M059J (cell line): ENCODE measurements around the gene RGP1. TPM values are rescaled to one million over a fixed set of nuclear protein-coding genes. Genes with fewer than 3 reads are reported as not detected.
A peak's percentile ranks its signal among the peaks of the same experiment; 100 is the strongest.

ENCODE experiments used
- DNase-seq: peaks from one replicate; pipeline ENCODE4 v3.0.0-alpha.2; 2012; ENCODE audit warnings: low read depth
- total RNA-seq: library from RNA; depleted of rRNA; stranded (reverse); fragments of >200 nt; shearing (Covaris generic); gene quantifications from 2 replicates; pipeline ENCODE4 v1.2.3, GENCODE V29; 2014

The RGP1 gene
- total RNA-seq, 1 experiment from 2014 or later: 22.4 TPM

DNA sequence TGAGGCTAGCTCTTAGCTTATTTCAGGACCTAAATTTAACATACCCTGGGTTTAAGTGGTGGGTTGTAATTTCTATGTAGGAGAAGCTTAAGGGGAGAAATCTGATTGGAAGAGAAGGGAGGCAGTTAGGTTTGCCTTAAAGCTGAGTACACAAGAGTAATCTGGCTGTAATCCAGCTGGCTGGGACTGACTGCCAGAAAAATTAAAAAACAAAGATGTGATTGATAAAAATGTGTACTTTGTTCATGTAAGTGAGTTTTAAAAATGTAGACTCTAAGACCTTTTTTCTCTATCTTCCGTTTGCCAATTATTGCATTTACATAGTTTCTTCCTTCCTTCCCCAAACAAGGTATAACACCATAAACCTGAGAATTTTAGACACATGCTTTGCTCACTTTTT lies 22.4 kb downstream of the RGP1 start:
- no peak for DNase-seq

DNA sequence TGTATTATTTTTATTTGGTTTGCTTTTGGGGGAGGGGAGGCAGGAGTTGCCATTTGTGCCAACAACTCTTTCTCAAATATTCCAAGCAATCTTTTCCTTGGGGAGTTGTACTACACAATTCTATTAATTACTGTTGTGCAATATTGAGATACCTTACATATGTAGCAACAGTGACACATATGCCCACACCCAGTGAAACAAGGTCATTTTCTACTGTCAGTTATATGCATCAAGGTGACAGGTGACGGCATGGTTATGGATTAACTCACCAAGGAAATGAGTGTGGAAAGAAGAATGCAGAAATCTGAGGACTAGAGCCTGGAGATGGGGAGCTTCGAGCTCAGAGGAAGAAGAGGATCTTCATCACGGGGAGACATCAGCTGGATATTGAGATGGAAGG lies 22.9 kb downstream of the RGP1 start:
- DNase-seq: no peak

DNA sequence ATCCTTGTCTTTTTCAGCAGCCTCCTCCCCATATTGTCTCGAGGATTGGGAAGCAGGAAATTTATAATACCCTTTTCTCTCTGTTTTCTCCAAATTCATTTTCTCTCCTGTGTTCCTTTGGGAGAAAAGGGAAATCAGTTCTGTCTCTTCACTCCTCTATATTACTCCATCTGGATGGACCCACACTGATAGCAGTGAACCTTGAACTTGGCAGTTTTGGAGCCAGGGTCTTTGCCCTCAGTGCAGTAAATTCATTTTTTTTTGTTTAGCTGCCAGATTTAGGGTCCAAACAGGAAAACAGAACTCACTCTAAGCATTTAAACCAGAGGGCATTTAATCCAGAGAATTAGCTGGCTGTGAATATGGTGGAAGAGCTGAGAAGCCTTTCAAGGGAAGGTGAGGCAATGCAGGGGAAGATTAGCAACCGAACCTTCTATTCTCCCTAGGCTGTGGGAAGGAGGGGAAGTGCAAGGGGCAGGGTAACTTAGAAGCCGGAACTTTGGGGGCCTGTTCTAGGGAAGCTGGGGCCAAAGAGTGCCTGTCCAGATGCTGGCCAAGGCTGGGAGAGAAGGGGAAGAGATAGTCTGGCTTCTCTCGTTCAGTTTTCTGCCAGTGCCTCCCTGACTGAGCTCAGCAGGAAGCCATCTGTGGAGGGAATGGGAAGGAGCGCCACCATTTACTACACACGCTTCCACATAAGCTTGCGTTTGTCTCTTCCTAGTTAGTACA lies 26.0 kb downstream of the RGP1 start:
- no peak for DNase-seq

DNA sequence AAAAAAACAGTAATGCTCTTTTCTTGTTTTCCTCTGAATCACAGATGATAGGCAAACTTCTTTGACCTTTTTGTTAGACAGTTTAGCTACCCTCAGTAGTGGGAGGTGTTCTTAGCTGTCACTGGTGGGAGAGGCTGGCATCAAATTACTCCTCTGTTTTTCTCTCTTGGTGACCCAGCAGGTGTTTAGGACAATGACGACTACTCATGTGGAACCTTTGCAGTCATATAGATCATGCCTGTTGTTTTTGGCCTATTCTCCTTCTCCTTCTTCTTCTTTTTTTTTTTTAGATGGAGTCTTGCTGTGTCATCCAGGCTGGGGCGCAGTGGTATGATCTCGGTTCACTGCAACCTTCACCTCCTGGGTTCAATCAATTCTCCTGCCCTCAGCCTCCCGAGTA lies 26.9 kb downstream of the RGP1 start:
- DNase-seq: no peak

DNA sequence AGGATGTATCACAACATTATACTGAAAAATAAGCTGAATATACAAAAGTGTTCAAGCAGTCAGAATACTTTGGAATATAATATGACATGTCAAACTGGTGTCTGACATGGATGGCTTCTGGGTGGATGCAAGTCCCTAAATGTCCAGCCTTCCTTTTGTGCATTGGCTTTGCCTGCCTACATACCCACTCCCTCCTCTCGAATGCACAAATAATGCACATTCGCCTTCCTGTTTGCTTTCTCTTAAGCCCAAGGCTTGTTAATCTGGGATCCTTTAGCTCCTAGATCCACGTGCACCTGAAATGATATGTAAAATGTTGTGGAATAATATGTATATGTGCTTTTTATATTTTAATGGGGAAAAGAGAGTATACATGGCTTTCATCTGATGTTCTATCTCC lies 29.4 kb downstream of the RGP1 start:
- DNase-seq: no peak

DNA sequence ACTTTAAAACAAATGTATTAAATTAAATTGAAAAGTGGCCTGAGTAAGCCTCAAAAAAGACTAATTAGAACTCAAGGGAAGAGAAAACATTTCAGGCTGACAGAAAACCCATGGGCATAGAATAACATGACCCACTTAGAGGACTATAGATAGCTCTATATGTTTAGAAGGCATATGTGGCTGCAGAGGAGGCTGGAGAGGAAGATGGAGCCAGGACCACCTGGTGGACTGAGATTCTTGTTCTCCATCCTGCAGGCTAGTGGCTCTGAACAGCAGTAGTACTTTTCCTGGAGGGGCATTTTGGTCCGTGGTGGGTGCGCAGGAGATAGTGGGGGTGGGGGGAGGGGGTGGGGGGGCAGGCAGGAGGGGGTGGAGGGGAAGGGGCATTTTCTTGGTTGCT lies 32.0 kb downstream of the RGP1 start:
- no peak for DNase-seq

DNA sequence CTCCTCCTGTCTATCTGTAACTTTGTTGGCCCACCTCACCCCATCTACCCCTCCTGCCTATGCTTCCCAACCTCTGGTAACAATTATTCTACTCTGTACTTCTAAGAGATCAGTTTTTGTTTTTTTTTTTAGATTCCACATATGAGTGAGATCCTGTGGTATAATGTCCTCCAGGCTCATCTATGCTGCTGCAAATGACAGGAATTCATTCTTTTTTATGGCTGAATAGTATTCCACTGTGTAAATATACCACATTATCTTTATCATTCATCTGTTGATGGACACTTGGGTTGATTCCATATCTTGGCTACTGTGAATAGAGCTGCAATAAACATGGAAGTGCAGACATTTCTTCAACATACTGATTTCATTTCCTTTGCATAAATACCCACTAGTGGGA lies 34.3 kb downstream of the RGP1 start:
- DNase-seq: no peak

DNA sequence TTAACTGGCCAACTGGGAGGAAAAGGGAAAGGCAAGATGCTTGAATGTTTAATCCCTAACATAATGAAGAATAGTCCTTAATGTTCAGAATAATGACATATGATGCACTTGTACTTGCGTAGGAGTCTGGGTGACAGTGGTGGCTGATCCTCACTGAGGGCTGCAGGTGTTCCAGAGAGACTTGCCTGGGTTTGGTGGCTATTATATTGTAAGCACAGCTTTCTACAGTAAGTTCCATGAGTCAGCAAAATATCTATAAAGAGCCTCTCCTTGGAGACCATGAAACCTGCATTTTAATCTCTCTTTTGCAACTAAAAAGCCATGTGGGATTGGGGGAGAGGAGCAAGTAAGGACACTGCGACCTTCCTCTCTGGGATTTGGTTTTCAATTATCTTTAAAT lies 40.5 kb downstream of the RGP1 start:
- no peak for DNase-seq

DNA sequence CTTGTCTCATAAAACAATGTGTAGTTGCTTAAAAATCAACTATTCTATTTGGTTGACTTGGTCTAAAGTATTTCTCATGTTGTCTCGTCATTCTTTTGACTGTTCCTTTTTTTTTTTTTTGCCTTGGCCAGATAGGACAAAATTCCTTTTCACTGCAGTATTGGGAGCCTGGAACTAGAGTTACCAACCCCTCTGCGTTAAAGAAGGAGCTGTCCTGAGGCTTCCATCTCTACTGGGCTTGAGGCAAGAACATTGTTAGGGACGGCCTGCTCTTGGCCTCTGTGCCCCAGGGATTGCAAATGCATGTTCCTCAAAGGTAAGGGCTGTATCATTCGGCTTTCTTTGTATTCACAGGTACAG lies 40.9 kb downstream of the RGP1 start:
- no peak for DNase-seq

DNA sequence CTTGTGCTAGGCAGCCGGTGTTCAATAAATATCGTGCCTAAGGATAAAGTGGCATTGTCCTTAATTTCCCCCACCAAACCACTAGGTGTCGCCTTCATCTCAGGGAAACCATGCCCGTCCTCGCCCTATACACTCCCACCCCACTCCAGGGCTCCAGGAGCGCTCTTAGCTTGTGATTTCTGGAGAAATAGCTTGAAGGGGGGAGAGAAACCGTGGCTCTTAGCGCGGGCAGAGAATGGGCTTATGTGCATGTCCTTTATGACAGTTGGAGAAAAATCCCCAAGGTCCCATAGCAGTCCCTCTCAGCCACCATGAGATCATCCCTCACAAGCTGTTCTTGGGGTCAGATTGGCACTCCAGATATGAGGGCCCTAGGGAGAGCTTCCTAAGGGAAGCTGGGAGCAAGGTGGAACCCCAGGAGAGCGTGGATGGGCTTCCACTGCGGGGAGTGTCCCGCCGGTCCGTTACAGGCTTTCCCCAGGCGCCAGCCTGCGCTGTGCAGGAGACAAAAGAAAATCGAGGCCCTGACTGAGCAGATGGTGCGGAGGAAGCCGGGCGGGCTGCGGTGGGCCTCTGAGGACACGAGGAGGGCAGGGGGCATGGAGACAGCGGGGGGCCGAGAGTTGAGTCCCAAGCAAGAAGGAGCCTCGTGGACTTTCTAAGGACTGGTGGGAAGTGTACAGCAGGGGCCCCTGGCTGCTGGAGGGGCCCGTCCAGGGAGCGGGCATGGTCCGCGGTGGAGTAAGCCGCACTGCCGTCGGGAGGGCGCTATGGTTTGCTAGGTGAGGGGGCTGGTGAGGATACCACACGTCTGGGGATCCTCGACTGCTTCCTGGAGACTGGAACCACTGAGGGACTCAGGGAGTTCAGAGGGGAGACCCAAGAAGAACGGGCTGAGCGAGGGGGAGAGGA lies 41.6 kb downstream of the RGP1 start:
- DNase-seq: peak; percentile 85

DNA sequence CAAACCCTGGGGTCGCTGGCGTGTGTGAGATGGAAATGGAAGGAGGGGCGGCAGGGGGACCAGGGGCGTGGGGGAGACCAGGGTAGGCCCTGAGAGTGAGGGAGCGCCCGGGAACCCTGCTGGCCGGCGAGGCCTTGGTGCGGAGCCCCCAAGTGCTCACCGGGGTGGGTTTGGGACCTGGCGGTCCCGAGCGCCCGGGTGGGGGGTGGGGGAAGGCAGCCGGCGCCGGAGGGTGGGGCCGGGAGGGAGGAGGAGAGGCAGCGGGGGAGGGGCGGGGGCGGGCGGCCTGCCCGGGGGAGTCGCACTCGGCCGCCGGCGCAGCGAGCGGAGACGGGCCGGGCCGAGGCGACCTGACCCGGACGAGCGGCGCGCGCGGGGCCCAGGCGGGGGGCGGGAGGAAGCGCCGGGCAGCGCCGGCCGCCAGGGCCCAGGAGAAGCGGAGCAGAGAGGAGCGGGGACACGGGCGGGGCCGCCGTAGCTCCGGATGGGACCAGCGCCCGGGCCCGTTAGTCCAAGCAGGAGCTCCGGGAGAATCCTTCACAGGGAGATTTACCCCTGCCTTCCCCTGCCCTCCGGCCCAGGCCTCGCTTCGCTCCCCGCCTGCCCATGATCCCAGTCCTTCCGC lies 42.3 kb downstream of the RGP1 start, which contains the start of gene NPR2:
Gene NPR2, plus strand, starts transcription at position 295 of the 625 bp plus-strand sequence. CDS start 818 bp downstream, outside the sequence.
- peak; percentile 33 for DNase-seq

DNA sequence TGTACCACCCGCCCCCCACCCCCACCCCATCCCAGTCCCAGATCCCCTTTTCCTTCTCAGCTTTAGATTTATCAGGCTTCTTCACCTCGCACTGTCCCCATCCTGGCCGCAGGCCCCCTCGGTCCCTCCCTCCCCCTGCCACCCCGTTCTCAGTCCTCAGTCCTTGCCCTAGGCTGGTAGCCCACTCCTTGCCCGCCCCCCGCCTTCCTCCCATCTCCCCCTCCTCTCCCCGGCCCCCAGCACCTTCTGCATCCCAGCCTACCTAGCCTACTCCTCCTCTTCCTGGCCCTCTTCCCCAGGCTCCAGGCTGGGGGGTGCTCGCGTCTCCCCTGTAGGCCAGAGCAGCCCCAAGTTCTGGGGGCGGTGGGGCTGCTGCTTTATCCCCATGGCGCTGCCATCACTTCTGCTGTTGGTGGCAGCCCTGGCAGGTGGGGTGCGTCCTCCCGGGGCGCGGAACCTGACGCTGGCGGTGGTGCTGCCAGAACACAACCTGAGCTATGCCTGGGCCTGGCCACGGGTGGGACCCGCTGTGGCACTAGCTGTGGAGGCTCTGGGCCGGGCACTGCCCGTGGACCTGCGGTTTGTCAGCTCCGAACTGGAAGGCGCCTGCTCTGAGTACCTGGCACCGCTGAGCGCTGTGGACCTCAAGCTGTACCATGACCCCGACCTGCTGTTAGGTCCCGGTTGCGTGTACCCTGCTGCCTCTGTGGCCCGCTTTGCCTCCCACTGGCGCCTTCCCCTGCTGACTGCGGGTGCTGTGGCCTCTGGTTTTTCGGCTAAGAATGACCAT lies 43.1 kb downstream of the RGP1 start:
- DNase-seq: no peak

DNA sequence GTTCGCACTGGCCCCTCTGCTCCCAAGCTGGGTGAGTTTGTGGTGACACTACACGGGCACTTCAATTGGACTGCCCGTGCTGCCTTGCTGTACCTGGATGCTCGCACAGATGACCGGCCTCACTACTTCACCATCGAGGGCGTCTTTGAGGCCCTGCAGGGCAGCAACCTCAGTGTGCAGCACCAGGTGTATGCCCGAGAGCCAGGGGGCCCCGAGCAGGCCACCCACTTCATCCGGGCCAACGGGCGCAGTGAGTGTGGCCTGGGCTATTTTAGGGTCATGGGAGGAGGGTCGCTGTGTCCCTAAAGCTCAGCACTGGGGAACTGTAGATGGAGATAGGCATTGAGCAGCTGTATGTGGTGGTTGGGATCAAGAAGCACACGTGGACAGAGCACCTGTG lies 43.7 kb downstream of the RGP1 start:
- DNase-seq: no peak

DNA sequence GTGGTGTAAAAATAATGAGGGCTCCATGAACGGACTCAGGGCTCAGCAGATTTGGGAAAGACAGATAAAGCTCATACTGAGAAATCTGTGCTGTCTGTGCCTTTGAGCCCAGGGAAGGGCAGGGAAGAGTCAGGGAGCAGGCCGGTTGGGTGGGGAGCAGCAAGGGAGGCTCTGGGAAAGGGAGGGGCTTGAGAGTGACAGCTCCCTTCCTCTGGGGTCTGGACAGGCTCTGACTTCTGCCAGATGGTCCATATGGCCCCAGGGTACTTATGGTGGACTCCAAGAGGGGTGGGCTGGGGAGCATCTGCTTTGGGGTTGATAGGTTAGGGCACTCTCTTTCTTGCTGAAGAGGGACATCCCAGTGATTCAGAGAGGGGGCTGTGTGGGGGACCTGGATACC lies 44.4 kb downstream of the RGP1 start:
- DNase-seq: no peak

DNA sequence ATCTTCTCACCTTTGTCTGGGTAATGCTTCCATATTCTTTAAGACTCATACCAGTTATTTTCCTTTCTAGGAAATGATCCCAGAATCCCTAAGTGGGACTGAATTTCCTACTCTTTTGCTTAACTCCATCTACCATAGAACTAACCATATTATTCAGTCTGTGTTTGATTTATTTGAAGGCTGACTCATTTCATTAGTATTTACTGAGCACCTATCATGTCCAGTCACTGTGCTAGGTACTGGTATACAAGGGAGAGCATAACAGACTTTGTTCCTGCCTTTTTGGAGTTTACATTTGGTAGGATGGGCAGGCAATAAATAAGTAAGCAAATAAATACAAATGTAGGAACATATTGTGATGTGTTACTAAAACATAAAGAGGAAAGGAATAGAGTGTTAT lies 46.6 kb downstream of the RGP1 start:
- DNase-seq: peak; percentile 70

DNA sequence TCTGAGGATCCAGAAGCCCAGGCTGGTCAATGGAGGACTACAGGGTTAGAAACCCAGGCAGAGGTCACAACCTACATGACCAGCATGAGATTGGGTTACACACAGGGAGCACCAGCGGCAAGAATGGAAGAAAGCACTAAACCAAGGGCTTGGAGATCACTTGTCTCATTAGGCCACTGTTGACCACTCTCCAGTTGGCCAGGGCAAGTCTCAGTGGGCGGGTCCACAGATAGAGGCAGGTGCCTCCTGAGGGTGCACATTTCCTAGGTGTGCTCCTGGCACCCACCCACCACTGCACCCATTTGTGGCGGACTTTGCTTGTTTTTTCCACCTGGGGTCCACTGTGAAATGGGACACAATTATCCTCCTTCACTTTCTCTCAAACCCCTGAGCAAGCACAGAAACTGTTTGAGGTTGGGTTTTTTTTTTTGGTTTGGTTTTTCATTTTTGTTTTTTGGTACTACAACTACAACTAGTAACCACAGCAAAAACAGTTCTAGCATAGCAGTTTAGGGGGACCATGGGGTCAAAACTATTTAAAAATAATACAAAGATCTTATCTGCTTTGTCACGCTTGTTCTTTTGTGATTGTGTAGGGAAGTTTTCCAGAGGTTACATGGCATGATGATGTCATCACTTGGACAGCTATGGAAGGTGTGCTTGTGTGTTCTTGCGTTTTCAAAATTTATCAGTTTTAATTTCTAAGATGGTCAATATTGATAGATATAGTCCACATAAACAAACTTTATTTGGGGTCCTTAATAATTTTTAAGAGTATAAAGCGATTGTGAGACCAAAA lies 48.4 kb downstream of the RGP1 start:
- peak; percentile 33 for DNase-seq

DNA sequence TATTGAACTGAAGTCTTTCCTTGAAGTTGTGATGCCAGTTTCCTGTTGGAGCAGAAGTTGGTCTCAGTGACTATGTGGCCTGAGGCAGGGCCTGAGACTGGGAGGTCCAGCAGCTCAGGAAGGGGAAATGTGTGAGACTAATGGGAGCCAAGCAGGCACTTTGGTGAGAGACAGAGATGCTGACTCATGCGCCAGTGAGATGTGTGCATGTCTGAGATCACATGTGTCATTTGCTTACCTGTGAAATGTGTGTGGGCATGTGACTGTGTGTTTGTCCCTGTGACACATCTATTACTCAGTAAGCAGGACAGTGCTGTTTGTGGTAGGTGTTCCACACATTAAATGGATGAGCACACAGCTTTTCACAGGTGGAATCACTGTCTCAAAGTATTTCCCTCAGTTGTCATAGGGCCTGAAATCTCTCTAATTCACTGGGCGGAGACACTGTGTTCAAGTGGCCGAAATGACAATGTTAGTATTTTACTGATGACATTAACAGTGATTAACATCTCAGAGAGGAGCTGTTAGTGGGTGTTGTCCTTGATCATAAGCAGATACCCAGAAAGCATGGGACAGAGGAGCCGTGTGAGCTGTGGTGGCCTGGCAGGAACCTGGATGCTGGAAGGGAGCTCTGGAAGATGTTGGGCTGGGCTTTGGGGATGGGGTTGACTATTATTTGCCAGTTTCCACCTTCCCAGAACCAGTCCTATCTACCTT lies 49.7 kb downstream of the RGP1 start:
- peak; percentile 96 for DNase-seq

DNA sequence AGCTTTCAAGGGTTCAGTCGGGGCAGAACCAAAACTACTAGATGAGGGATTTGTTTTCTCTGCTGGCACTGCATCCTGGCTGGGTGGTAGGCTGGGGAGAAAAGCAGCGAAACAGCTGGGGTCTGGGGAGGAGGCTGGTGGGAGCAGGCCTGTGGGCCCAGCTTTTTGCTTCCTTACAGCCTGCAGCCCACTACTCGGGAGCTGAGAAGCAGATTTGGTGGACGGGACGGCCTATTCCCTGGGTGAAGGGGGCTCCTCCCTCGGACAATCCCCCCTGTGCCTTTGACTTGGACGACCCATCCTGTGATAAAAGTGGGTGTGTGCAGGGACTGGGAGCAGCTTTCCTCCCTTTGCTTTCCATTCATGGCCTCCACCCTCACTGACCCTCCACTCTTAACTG lies 51.4 kb downstream of the RGP1 start:
- DNase-seq: no peak

DNA sequence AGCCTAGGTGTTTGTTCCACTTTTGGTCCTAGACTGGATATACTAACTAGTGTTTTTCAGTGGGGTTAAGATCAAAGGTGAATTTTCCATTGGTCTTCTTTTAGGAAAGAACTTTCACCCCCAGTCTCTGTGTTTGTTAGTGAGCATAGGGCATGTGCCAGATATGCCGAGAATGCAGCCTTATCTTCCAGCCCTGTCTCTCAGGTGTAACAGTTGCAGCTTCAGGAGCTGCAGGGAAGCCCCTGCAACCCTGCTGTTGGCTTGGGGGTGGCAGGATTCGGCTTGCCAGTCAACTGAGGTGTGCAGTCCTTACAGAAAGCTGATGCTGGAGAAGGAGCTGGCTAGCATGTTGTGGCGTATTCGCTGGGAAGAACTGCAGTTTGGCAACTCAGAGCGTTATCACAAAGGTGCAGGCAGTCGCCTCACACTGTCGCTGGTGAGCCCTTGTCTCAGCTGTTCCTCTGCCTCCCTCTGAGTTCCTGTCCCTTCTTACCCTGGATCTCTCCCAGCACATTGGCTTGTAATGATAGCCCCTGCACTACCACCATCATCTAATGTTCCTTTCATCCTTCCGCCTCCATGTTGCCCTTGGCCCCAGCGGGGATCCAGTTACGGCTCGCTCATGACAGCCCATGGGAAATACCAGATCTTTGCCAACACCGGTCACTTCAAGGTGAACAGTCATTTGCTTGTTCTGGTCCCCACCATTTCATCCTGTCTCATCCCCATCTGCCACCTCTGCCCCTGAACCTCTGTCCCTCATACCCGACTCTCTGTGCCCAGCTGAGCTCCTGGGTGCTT lies 52.4 kb downstream of the RGP1 start:
- DNase-seq: no peak

DNA sequence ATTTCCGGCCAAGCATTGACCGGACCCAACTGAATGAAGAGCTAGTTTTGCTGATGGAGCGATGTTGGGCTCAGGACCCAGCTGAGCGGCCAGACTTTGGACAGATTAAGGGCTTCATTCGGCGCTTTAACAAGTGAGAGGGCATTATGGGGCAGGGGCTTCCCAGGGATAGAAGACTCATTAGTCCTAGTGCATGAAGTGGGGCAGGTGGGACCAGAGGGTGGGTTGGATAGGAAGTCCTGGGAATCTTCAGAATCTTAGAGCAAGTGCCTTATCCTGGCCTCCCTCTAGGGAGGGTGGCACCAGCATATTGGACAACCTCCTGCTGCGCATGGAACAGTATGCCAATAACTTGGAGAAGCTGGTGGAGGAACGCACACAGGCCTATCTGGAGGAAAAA lies 57.0 kb downstream of the RGP1 start:
- DNase-seq: no peak
